CD14-positive monocyte (primary cell): Measurements from ENCODE around the gene GMFB. TPM values are rescaled to one million over a fixed set of nuclear protein-coding genes. Genes with fewer than 3 reads are reported as not detected.
A peak's percentile ranks its signal among the peaks of the same experiment; 100 is the strongest.

ENCODE experiments used
- DNase-seq, 3 donors: peaks; one replicate each; pipeline ENCODE4 v3.0.0-alpha.2; 2011 to 2022
- H2AFZ ChIP-seq: 2 replicates; pipeline ENCODE4 v1.6.0; 2012; ENCODE audit warnings: mild to moderate bottlenecking, low read depth, low read length, inconsistent platforms; ENCODE audit not compliant: insufficient read depth, poor library complexity, severe bottlenecking
- H3K27ac ChIP-seq, 2 donors: 1 replicate in 1 of 2; 2 replicates in 1 of 2; pipeline ENCODE4 v1.5.1; 2012 to 2013; ENCODE audit warnings: low read length in 2 of 2, control low read depth in 1 of 2, inconsistent platforms in 1 of 2, low read depth in 1 of 2, mild to moderate bottlenecking in 1 of 2
- H3K27me3 ChIP-seq, 2 donors: one replicate each; pipeline versions ENCODE4 v1.6.0 to v1.6.1; 2011 to 2013; ENCODE audit warnings: low read length in 2 of 2; ENCODE audit not compliant: control insufficient read depth in 2 of 2, insufficient read depth in 2 of 2
- H3K36me3 ChIP-seq, 2 donors: replicated peaks in 1 of 2; 1 replicate in 1 of 2; 2 replicates in 1 of 2; pipeline versions ENCODE4 v1.5.1 to v1.6.1; 2012 to 2013; ENCODE audit warnings: low read length in 2 of 2, control low read depth in 1 of 2, inconsistent platforms in 1 of 2, mild to moderate bottlenecking in 1 of 2; ENCODE audit not compliant: insufficient read depth in 2 of 2, control insufficient read depth in 1 of 2
- H3K4me1 ChIP-seq, 2 donors: 1 replicate in 1 of 2; 2 replicates in 1 of 2; pipeline versions ENCODE4 v1.5.1 to v1.6.1; 2012 to 2013; ENCODE audit warnings: low read length in 2 of 2, control low read depth in 1 of 2, inconsistent platforms in 1 of 2, mild to moderate bottlenecking in 1 of 2, moderate library complexity in 1 of 2; ENCODE audit not compliant: insufficient read depth in 2 of 2, control insufficient read depth in 1 of 2
- H3K4me2 ChIP-seq: replicated peaks from 2 replicates; pipeline ENCODE3; 2012; ENCODE audit warnings: low read length, moderate library complexity, mild to moderate bottlenecking; ENCODE audit not compliant: poor library complexity, severe bottlenecking; ENCODE audit errors: extremely low read depth
- H3K4me3 ChIP-seq, 3 experiments: fragments of 200-600 bp in 1 of 3; sonication (generic) in 1 of 3; replicated peaks in 1 of 3; 1 replicate in 2 of 3; 2 replicates in 1 of 3; pipeline ENCODE4 v1.5.1; 2011 to 2013; ENCODE audit warnings: low read length in 3 of 3, mild to moderate bottlenecking in 3 of 3, control low read depth in 2 of 3, low read depth in 2 of 3, inconsistent platforms in 1 of 3, moderate library complexity in 1 of 3
- H3K79me2 ChIP-seq: 2 replicates; pipeline ENCODE4 v1.6.0; 2012; ENCODE audit warnings: mild to moderate bottlenecking, control low read depth, inconsistent platforms, low read length, moderate library complexity; ENCODE audit not compliant: insufficient read depth
- H3K9ac ChIP-seq: 2 replicates; pipeline ENCODE4 v1.6.0; 2017; ENCODE audit warnings: low read length, mild to moderate bottlenecking; ENCODE audit not compliant: insufficient read depth, poor library complexity, severe bottlenecking
- H3K9me3 ChIP-seq, 2 donors: replicated peaks in 1 of 2; 1 replicate in 1 of 2; 2 replicates in 1 of 2; pipeline versions ENCODE4 v1.5.1 to v1.6.1; 2012 to 2013; ENCODE audit warnings: low read length in 2 of 2, control low read depth in 1 of 2; ENCODE audit not compliant: control insufficient read depth in 1 of 2, insufficient read depth in 1 of 2
- H4K20me1 ChIP-seq: 2 replicates; pipeline ENCODE4 v1.6.0; 2012; ENCODE audit warnings: mild to moderate bottlenecking, low read length, control low read depth, moderate library complexity; ENCODE audit not compliant: insufficient read depth
- H3K27ac Mint-ChIP-seq, 7 donors: one replicate each; pipeline ENCODE4 v1.8.0; 2020; ENCODE audit warnings: mild to moderate bottlenecking in 7 of 7, mixed read lengths in 7 of 7, moderate library complexity in 6 of 7, inconsistent platforms in 2 of 7
- H3K27me3 Mint-ChIP-seq, 3 donors: one replicate each; pipeline ENCODE4 v1.8.0; 2021 to 2022; ENCODE audit warnings: low read depth in 3 of 3, mild to moderate bottlenecking in 3 of 3, mixed read lengths in 3 of 3, moderate library complexity in 3 of 3, inconsistent platforms in 1 of 3
- H3K36me3 Mint-ChIP-seq, 2 donors: one replicate each; pipeline ENCODE4 v1.8.0; 2020; ENCODE audit warnings: mixed read lengths in 2 of 2, inconsistent platforms in 1 of 2, mild to moderate bottlenecking in 1 of 2
- H3K4me1 Mint-ChIP-seq: one replicate; pipeline ENCODE4 v1.8.0; 2020; ENCODE audit warnings: mild to moderate bottlenecking, mixed read lengths
- H3K4me3 Mint-ChIP-seq, 2 donors: one replicate each; pipeline ENCODE4 v1.8.0; 2020; ENCODE audit warnings: mild to moderate bottlenecking in 2 of 2, mixed read lengths in 2 of 2, moderate library complexity in 1 of 2
- H3K9me3 Mint-ChIP-seq, 7 donors: one replicate each; pipeline ENCODE4 v1.8.0; 2020 to 2022; ENCODE audit warnings: mixed read lengths in 7 of 7, mild to moderate bottlenecking in 6 of 7, moderate library complexity in 6 of 7, inconsistent platforms in 2 of 7
- CTCF ChIP-seq: fragments of 200-600 bp; IDR thresholded peaks from one replicate; pipeline ENCODE4 v1.8.0; 2022; ENCODE audit warnings: antibody characterized with exemption, mild to moderate bottlenecking
- WGBS: methylation state at CpG from one replicate; pipeline ENCODE4 v1.1.5; 2013; ENCODE audit warnings: missing lambda C conversion rate; ENCODE audit not compliant: insufficient coverage; 5-methylcytosine and 5-hydroxymethylcytosine counted together
- intact Hi-C, 2 donors: fragments of 100-400 bp; cut with micrococcal nuclease; formaldehyde crosslinking; loops; one replicate each; pipeline versions ENCODE4 v1.15.0 to v1.15.1; 2023
- polyA plus RNA-seq, 3 donors: library from polyadenylated mRNA; depleted of rRNA in 1 of 3; unstranded in 2 of 3; stranded (reverse) in 1 of 3; fragments of 300-500 nt in 2 of 3; fragments of >200 nt in 1 of 3; fragmentation: Illumina TruSeq in 2 of 3; gene quantifications; 1 replicate in 2 of 3; 2 replicates in 1 of 3; pipeline ENCODE4 v1.2.3, GENCODE V29; 2012 to 2021

Gene GMFB
- polyA plus RNA-seq, 3 donors, result 10.8 to 41.1 (median 26.1) TPM

GRCh38 chr14:54475187-54475899 is 13.4 kb downstream of the GMFB start:
- Histone ChIP-seq H2AFZ (no peak overlapping the region), H4K20me1 (peaks cover 6% of the 10 kb centered on the region), H3K4me1 (no peaks in the 10 kb centered on the region), H3K9ac (no peak overlapping the region), H3K4me3 (no peak overlapping the region), H3K27me3 (no peaks in the 10 kb centered on the region), H3K27ac (peak overlapping the region in 1 of 2 donors; percentile 4), H3K79me2 (no peaks in the 10 kb centered on the region), H3K9me3 (no peaks in the 10 kb centered on the region), H3K4me2 (no peak overlapping the region), H3K36me3 (peaks cover 43 to 91% of the 10 kb centered on the region in 2 donors)
- no peak for TF ChIP-seq CTCF
- intact Hi-C loops, result no loop called here
- Mint-ChIP-seq H3K4me3 (no peak overlapping the region), H3K36me3 (peaks cover 69 to 73% of the 10 kb centered on the region in 2 donors), H3K4me1 (peaks cover 6% of the 10 kb centered on the region), H3K27ac (peak overlapping the region in 4 of 7 donors; percentile 16 to 67 (median 20)), H3K27me3 (no peaks in the 10 kb centered on the region), H3K9me3 (peaks cover 0 to 2% (median 0%) of the 10 kb centered on the region in 7 donors)
- peak in 1 of 3 donors; percentile 16 for DNase-seq
- 100% methylated on average over 1 of the region's 4 CpGs for WGBS

- peaks cover 6% of the 10 kb centered on the region for H3K4me1 Mint-ChIP-seq
- no peak for TF ChIP-seq CTCF
These were observed 14.5 kb downstream of the GMFB start for GRCh38 chr14:54474232-54474793.

More at GRCh38 chr14:54474232-54474793, 14.5 kb downstream of the GMFB start:
- no peak overlapping the region for H2AFZ ChIP-seq
- 100% methylated on average over 1 of the region's 2 CpGs for WGBS
- H3K79me2 ChIP-seq, result no peaks in the 10 kb centered on the region
- Mint-ChIP-seq H3K36me3 (peaks cover 63 to 65% of the 10 kb centered on the region in 2 donors), H3K4me3 (no peak overlapping the region), H3K27ac (peak overlapping the region in 1 of 7 donors; percentile 7), H3K27me3 (no peaks in the 10 kb centered on the region), H3K9me3 (peaks cover 0 to 2% (median 0%) of the 10 kb centered on the region in 7 donors)
- intact Hi-C loops, result no loop called here
- no peak for DNase-seq
- H3K4me3 ChIP-seq, result no peak overlapping the region
- no peaks in the 10 kb centered on the region for H3K27me3 ChIP-seq
- no peak overlapping the region for H3K4me2 ChIP-seq
- no peak overlapping the region for H3K27ac ChIP-seq
- H3K9ac ChIP-seq, result no peak overlapping the region
- H3K36me3 ChIP-seq, result peaks cover 36 to 81% of the 10 kb centered on the region in 2 donors
- no peaks in the 10 kb centered on the region for H3K4me1 ChIP-seq
- no peaks in the 10 kb centered on the region for H3K9me3 ChIP-seq
- H4K20me1 ChIP-seq, result peaks cover 6% of the 10 kb centered on the region
